Measurements from ENCODE around the gene SLC4A4.
"Not testable (repeated sequence)": the region's sequence is repeated elsewhere in the genome, so short reads cannot be mapped to it uniquely, and the experiment has no call there.

The SLC4A4 gene

GRCh38 chr4:71405791-71406190 lies 67.0 kb downstream of the SLC4A4 start:
- no peak overlapping the region for H3K4me3 ChIP-seq (ENCODE audit: low read depth, low read length)
- TF ChIP-seq CTCF (IDR thresholded peaks at IDR 0.05; ENCODE audit: borderline replicate concordance, insufficient read depth, low read depth, low read length): no peak

- no peak for TF ChIP-seq CTCF (IDR thresholded peaks at IDR 0.05; ENCODE audit: borderline replicate concordance, insufficient read depth, low read depth, low read length)
- no peak overlapping the region for H3K4me3 ChIP-seq (ENCODE audit: low read depth, low read length)
Measured at GRCh38 chr4:71406459-71406963, 67.7 kb downstream of the SLC4A4 start.

- not testable (repeated sequence) for H3K4me3 ChIP-seq (ENCODE audit: low read depth, low read length)
Measured at GRCh38 chr4:71408961-71409360, 70.1 kb downstream of the SLC4A4 start.

GRCh38 chr4:71411981-71412380 lies 73.2 kb downstream of the SLC4A4 start:
- H3K4me3 ChIP-seq (ENCODE audit: low read depth, low read length): no peak overlapping the region
- TF ChIP-seq CTCF (IDR thresholded peaks at IDR 0.05; ENCODE audit: borderline replicate concordance, insufficient read depth, low read depth, low read length): no peak

DNA sequence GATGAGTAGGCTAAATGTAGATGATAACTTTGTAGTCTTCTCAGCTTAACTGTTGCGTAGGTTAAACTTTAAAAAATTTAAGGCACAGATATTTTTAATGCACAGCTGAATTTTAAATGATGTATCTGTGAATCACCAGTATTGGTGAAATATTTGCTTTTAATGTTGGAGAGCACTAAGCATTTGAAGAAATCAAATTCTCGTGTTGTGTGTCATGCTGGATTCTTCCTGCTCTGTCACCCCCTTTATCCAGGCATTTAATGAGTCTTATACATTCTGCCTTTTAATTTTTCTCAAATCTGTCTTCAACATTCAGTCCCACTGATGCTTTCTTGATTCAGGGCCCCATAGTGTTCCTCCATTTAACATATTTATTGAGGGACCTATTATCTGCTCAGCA lies 76.7 kb downstream of the SLC4A4 start:
- no peak for TF ChIP-seq CTCF (IDR thresholded peaks at IDR 0.05; ENCODE audit: borderline replicate concordance, insufficient read depth, low read depth, low read length)
- no peak overlapping the region for H3K4me3 ChIP-seq (ENCODE audit: low read depth, low read length)

DNA sequence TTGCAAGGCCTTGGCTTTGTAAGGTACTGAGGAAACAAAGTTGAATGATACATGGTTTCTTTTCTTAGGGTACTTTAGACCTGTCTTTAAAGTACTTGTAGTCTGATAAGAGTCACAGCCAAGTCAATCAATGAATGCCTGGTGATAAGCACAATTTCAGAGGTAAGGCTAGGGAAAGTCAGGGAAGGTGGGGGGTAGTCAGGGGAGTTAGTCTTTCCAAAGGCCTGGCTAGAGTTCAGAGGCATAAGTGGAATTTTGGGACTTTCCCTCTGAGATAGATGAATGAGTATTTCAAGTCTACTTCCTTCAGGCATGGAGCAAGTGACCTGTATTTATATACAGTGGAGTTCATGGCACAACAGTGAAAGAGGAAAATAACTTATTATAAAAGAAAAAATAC lies 78.3 kb downstream of the SLC4A4 start:
- H3K4me3 ChIP-seq (ENCODE audit: low read depth, low read length): no peak overlapping the region
- no peak for TF ChIP-seq CTCF (IDR thresholded peaks at IDR 0.05; ENCODE audit: borderline replicate concordance, insufficient read depth, low read depth, low read length)

DNA sequence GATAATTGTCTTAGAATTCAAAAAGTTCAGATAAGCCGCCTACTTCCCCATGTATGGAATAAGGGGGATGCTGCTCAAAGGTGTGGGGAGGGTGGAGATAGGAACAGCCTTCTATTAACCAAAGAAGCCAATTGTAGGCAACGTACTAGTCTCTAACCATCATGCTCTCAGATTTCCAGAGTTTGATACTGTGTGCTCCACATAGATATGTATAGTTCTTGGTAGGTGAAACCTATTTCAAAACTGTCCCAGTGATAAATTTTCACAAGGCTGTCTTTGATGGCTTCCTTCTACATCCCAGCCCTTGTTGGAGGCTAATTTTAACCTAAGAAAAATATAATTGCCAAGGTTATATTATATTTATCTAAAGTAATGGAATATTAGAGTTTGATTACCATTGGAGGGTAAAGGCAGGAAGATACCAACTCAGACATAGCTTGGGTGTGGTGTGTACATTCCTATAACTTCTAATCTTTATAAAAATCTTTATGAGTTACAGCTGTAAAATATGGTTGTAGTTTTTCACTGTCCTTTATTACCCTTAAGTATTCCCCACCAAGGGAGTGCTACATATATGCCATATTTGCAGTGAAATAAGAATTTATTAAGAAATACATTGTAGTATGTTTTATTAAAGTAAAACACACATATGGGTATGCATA lies 87.7 kb downstream of the SLC4A4 start:
- no peak overlapping the region for H3K4me3 ChIP-seq (ENCODE audit: low read depth, low read length)
- no peak for TF ChIP-seq CTCF (IDR thresholded peaks at IDR 0.05; ENCODE audit: borderline replicate concordance, insufficient read depth, low read depth, low read length)
